Thyroid gland (tissue), 4 donors: ENCODE data around the gene TAF1A.

ENCODE experiments used
- POLR2A ChIP-seq, 2 donors: fragments of 450-650 bp; IDR thresholded peaks; one replicate each; pipeline ENCODE4 v1.6.1; 2017; ENCODE audit warnings: antibody characterized with exemption in 2 of 2, mild to moderate bottlenecking in 2 of 2, moderate library complexity in 1 of 2
- TF ChIP-seq, protein P1 (sequence below), 6 experiments: fragments of 200-600 bp in 3 of 6; fragments of 450-650 bp in 3 of 6; sonication (generic) in 3 of 6; IDR thresholded peaks; one replicate each; pipeline ENCODE4 v1.5.1; 2016 to 2019; ENCODE audit warnings: antibody characterized with exemption in 6 of 6, mild to moderate bottlenecking in 2 of 6, inconsistent platforms in 1 of 6, moderate library complexity in 1 of 6

DNA sequence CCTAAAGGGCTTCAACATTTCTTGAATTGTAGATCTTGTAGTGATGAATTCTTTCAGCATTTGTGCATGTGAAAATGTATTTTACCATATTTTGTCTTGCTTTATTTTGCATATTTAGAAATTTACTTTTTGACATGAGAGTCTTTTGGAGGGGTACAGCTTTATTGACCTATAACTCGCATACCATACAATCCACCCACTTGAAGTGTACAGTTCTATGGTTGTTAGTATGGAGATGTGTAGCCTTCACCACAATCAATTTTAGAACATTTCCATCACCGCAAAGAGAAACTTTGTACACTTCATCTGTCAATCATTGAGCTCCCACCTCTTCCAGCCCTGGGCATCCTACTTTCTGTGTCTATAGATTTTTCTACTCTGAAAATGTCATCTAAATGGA lies 21.0 kb upstream of the TAF1A start:
- TF ChIP-seq POLR2A (IDR thresholded peaks at IDR 0.05), result no peak
- TF ChIP-seq, protein P1, sequence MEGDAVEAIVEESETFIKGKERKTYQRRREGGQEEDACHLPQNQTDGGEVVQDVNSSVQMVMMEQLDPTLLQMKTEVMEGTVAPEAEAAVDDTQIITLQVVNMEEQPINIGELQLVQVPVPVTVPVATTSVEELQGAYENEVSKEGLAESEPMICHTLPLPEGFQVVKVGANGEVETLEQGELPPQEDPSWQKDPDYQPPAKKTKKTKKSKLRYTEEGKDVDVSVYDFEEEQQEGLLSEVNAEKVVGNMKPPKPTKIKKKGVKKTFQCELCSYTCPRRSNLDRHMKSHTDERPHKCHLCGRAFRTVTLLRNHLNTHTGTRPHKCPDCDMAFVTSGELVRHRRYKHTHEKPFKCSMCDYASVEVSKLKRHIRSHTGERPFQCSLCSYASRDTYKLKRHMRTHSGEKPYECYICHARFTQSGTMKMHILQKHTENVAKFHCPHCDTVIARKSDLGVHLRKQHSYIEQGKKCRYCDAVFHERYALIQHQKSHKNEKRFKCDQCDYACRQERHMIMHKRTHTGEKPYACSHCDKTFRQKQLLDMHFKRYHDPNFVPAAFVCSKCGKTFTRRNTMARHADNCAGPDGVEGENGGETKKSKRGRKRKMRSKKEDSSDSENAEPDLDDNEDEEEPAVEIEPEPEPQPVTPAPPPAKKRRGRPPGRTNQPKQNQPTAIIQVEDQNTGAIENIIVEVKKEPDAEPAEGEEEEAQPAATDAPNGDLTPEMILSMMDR (IDR thresholded peaks at IDR 0.05), result no peak
